Measurements from ENCODE around the gene TCEAL1. TPM values are rescaled to one million over a fixed set of nuclear protein-coding genes. Genes with fewer than 3 reads are reported as not detected.

TCEAL1 gene
- 32.6 to 46.0 TPM (median 36.4 TPM) in 5 replicates for total RNA-seq (2022; extraction: Qiagen RNA extraction; ENCODE audit: low read depth)

GRCh38 chrX:103628386-103629317 is at the start of gene TCEAL1:
TCEAL1 (plus strand) TSS chrX:103628975; CDS start chrX:103629917, 942 bp downstream.

GRCh38 chrX:103585411-103586313 is 43.1 kb upstream of the TCEAL1 start, which contains the start of gene TCEAL4:
TCEAL4 (plus strand) TSS chrX:103585515; CDS start chrX:103586676, 1,161 bp downstream.

GRCh38 chrX:103607364-103608305 is 21.1 kb upstream of the TCEAL1 start, which contains the start of gene TCEAL3:
TCEAL3 (plus strand) TSS chrX:103607963; CDS start chrX:103609065, 1,102 bp downstream.

Other genes starting within 250 kb of the TCEAL1 start
- gene RAB40A, start 109.5 kb upstream of the TCEAL1 start, total RNA-seq (2022; extraction: Qiagen RNA extraction; ENCODE audit: low read depth): not detected in 5 replicates
- 102 to 160 TPM (median 114 TPM) in 5 replicates for gene TCEAL4, start 43.5 kb upstream of the TCEAL1 start, total RNA-seq (2022; extraction: Qiagen RNA extraction; ENCODE audit: low read depth)
- gene TCEAL3, start 21.0 kb upstream of the TCEAL1 start, total RNA-seq (2022; extraction: Qiagen RNA extraction; ENCODE audit: low read depth): 13.5 to 20.6 TPM (median 19.0 TPM) in 5 replicates
- gene MORF4L2, start 57.7 kb downstream of the TCEAL1 start, total RNA-seq (2022; extraction: Qiagen RNA extraction; ENCODE audit: low read depth): 429 to 1,166 TPM (median 478 TPM) in 5 replicates
- 0.08 to 0.27 TPM in 2 of 5 replicates, not detected in the others for gene TMEM31, start 81.9 kb downstream of the TCEAL1 start, total RNA-seq (2022; extraction: Qiagen RNA extraction; ENCODE audit: low read depth)
- gene PLP1, start 147.9 kb downstream of the TCEAL1 start, total RNA-seq (2022; extraction: Qiagen RNA extraction; ENCODE audit: low read depth): not detected in 5 replicates
- 0.05 TPM in 3 of 5 replicates, not detected in the others for gene RAB9B, start 203.3 kb downstream of the TCEAL1 start, total RNA-seq (2022; extraction: Qiagen RNA extraction; ENCODE audit: low read depth)

All from A549 treated with CpdA at 1 μM for 4 hours (cell line).